ENCODE measurements around the gene POLG2.

DNA sequence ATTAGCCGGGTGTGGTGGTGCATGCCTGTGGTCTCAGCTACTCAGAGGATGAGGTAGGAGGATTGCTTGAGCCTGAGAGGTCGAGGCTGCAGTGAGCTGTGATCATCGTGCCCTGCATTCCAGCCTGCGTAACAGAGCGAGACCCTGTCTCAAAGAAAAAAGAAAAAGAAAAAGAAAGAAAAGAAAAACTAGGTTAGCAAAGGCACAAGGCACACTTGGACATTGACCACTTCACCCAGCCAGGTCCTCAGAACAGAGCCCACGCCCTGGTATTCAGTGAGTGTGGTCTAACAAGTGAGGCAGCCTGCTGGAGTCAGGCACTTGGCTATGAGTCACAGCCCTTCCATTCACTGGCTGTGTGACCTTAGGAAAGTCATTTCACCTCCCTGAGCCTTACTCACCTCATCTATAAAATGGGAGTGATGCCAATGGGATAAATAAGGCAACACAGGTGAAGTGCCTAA lies 37.5 kb downstream of the POLG2 start:
- TF ChIP-seq CTCF (IDR thresholded peaks at IDR 0.05 in 4 of 5, conservative IDR thresholded peaks at IDR 0.05 in 1 of 5) (no peak), POLR2A (IDR thresholded peaks at IDR 0.05) (no peak)

Measured in gastrocnemius medialis (tissue), 4 donors.